OCI-LY7 (cell line): ENCODE data around the gene ADAM15. TPM values are rescaled to one million over a fixed set of nuclear protein-coding genes. Genes with fewer than 3 reads are reported as not detected.

Source experiments
- BruUV-seq: library from RNA; stranded (reverse); fragments of 400-500 nt; replicated peaks from 2 replicates; lab custom pipeline; 2021; lab: Mats Ljungman, UMichigan
- CTCF ChIA-PET: fragments of 300-600 bp; sonication (Branson Sonifier 250); formaldehyde crosslinking; loops from one replicate; lab custom pipeline; 2022; ENCODE audit warnings: antibody characterized with exemption; ENCODE audit not compliant: unreplicated experiment; lab: Charles Lee
- POLR2A ChIA-PET: fragments of 300-600 bp; sonication (Branson Sonifier 250); formaldehyde crosslinking; loops from one replicate; lab custom pipeline; 2022; ENCODE audit warnings: antibody characterized with exemption; lab: Charles Lee
- DNase-seq: peaks from one replicate; pipeline ENCODE4 v3.0.0-alpha.2; 2015; ENCODE audit warnings: low spot score
- H2AFZ ChIP-seq: fragments of 200-600 bp; sonication (generic), shearing (Covaris generic); 2 replicates; pipeline ENCODE4 v1.6.1; 2014; ENCODE audit warnings: mild to moderate bottlenecking, antibody characterized with exemption, low read length, moderate library complexity
- H3K27ac ChIP-seq: fragments of 200-600 bp; sonication (generic); 2 replicates; pipeline ENCODE4 v1.5.1; 2014; ENCODE audit warnings: mixed run types, low read depth, mild to moderate bottlenecking, moderate library complexity, low read length, inconsistent platforms; ENCODE audit not compliant: poor library complexity, severe bottlenecking
- H3K36me3 ChIP-seq: fragments of 200-600 bp; sonication (generic); 2 replicates; pipeline ENCODE4 v1.6.1; 2014; ENCODE audit warnings: mild to moderate bottlenecking, antibody characterized with exemption, low read length, moderate library complexity, mixed read lengths; ENCODE audit not compliant: insufficient read depth
- H3K4me1 ChIP-seq: fragments of 200-600 bp; sonication (generic); 2 replicates; pipeline ENCODE4 v1.5.1; 2014; ENCODE audit warnings: mild to moderate bottlenecking, low read length; ENCODE audit not compliant: insufficient read depth, poor library complexity, severe bottlenecking
- H3K4me2 ChIP-seq: fragments of 200-600 bp; sonication (generic); 2 replicates; pipeline ENCODE4 v1.6.1; 2014; ENCODE audit warnings: mild to moderate bottlenecking, low read length
- H3K4me3 ChIP-seq: fragments of 200-600 bp; sonication (generic); 2 replicates; pipeline ENCODE4 v1.5.1; 2014; ENCODE audit warnings: mild to moderate bottlenecking, low read depth, low read length; ENCODE audit not compliant: poor library complexity, severe bottlenecking
- H3K79me2 ChIP-seq: fragments of 200-600 bp; sonication (generic); 2 replicates; pipeline ENCODE4 v1.6.1; 2016; ENCODE audit warnings: low read depth, mild to moderate bottlenecking, low read length, moderate library complexity, mixed read lengths; ENCODE audit not compliant: insufficient read depth
- H3K9me2 ChIP-seq: fragments of 200-600 bp; sonication (generic); 2 replicates; pipeline ENCODE4 v1.6.1; 2016; ENCODE audit warnings: mild to moderate bottlenecking, low read length, mixed read lengths; ENCODE audit not compliant: insufficient read depth
- H3K9me3 ChIP-seq: fragments of 200-600 bp; sonication (generic); 2 replicates; pipeline ENCODE4 v1.6.1; 2014; ENCODE audit warnings: mild to moderate bottlenecking, mixed run types, low read length, mixed read lengths
- H4K20me1 ChIP-seq: fragments of 200-600 bp; sonication (generic); 2 replicates; pipeline ENCODE4 v1.6.1; 2014; ENCODE audit warnings: mild to moderate bottlenecking, antibody characterized with exemption, low read length, moderate library complexity, mixed read lengths; ENCODE audit not compliant: insufficient read depth
- CTCF ChIP-seq: fragments of 200-600 bp; sonication (generic); conservative IDR thresholded peaks from 2 replicates; pipeline ENCODE4 v1.5.1; 2014; ENCODE audit warnings: mild to moderate bottlenecking, antibody characterized with exemption, low read length, moderate library complexity, mixed read lengths
- EZH2phosphoT487 ChIP-seq: fragments of 200-600 bp; sonication (generic); IDR thresholded peaks from 2 replicates; pipeline ENCODE4 v1.6.1; 2018; ENCODE audit warnings: low read depth, borderline replicate concordance, mild to moderate bottlenecking, mixed run types, antibody characterized with exemption, low read length, moderate library complexity, mixed read lengths
- intact Hi-C: fragments of 100-400 bp; cut with micrococcal nuclease; formaldehyde crosslinking; loops from one replicate; pipeline ENCODE4 v1.10.0; 2022; ENCODE audit not compliant: unreplicated experiment
- total RNA-seq, 2 experiments: library from RNA; depleted of rRNA in 1 of 2; stranded (reverse); fragments of >200 nt in 1 of 2; shearing (Covaris generic) in 1 of 2; gene quantifications; 2 replicates each; pipeline ENCODE4 v1.2.3, GENCODE V29; 2014 to 2022

The ADAM15 gene
- total RNA-seq, 2 experiments from 2014 or later, result 19.7 to 56.1 TPM

- CTCF ChIA-PET, result interaction anchor here (0.5 to 1.5 kb wide), 7 partner anchors 8 to 170 kb away, joined by 3 to 6 read pairs (median 4); partner anchors contain the start of genes ADAM15, FLAD1 and LENEP
- peak overlapping the region; percentile 90 for H3K4me2 ChIP-seq
- H3K4me1 ChIP-seq, result peaks cover 32% of the 10 kb centered on the region
- intact Hi-C loops, result loop anchor here (1.0 to 5.0 kb wide), 10 partner anchors 17 to 503 kb away; partner anchors contain the start of genes ADAR, FLAD1, PYGO2 and UBE2Q1
- POLR2A ChIA-PET, result interaction anchor here (1.0 kb wide), 1 partner anchor 9 kb away, joined by 6 read pairs; no protein-coding TSS in a partner anchor
- no peaks in the 10 kb centered on the region for H3K9me2 ChIP-seq
- no TSS peak for BruUV-seq
- TF ChIP-seq EZH2phosphoT487 (no peak), CTCF (peak; percentile 92)
- H3K4me3 ChIP-seq, result peak overlapping the region; percentile 84
- H3K9me3 ChIP-seq, result no peaks in the 10 kb centered on the region
- H3K27ac ChIP-seq, result peak overlapping the region; percentile 29
- H4K20me1 ChIP-seq, result no peaks in the 10 kb centered on the region
- DNase-seq, result peak; percentile 97
- peaks cover 7% of the 10 kb centered on the region; the same call in 1 of the 2 replicates for H3K79me2 ChIP-seq
- H2AFZ ChIP-seq, result peak overlapping the region; percentile 44; the same call in 1 of the 2 replicates
- peaks cover 16% of the 10 kb centered on the region; the same call in 1 of the 2 replicates for H3K36me3 ChIP-seq
Observed at GRCh38 chr1:155061381-155062150, 10.4 kb downstream of the ADAM15 start.

- Histone ChIP-seq H3K4me3 (peak overlapping the region; percentile 84), H3K4me1 (peaks cover 32% of the 10 kb centered on the region), H3K36me3 (peaks cover 10% of the 10 kb centered on the region; the same call in 1 of the 2 replicates), H3K79me2 (peaks cover 7% of the 10 kb centered on the region; the same call in 1 of the 2 replicates), H3K4me2 (peak overlapping the region; percentile 90), H2AFZ (peak overlapping the region; percentile 44; the same call in 1 of the 2 replicates), H3K27ac (peak overlapping the region; percentile 29), H4K20me1 (no peaks in the 10 kb centered on the region), H3K9me3 (no peaks in the 10 kb centered on the region), H3K9me2 (no peaks in the 10 kb centered on the region)
- TF ChIP-seq EZH2phosphoT487 (no peak), CTCF (no peak)
- ChIA-PET POLR2A (interaction anchor here (1.5 kb wide), 1 partner anchor 13 kb away, joined by 4 read pairs; no protein-coding TSS in a partner anchor), CTCF (interaction anchor here (0.7 to 1.5 kb wide), 6 partner anchors 9 to 118 kb away, joined by 3 to 6 read pairs (median 4); partner anchors contain the start of genes ADAM15, FLAD1 and LENEP)
- BruUV-seq, result no TSS peak
- intact Hi-C loops, result loop anchor here (1.0 to 5.0 kb wide), 7 partner anchors 22 to 455 kb away; partner anchors contain the start of genes ADAR, FLAD1 and PYGO2
- DNase-seq, result peak; percentile 78
Observed at GRCh38 chr1:155062151-155062686, 11.1 kb downstream of the ADAM15 start.
